T-helper 22 cell (primary cell): ENCODE measurements around the gene LDLRAD4.

Source experiments
- DNase-seq: peaks from one replicate; pipeline ENCODE4 v3.0.0-alpha.2; 2020; ENCODE audit warnings: low read depth

The LDLRAD4 gene

DNA sequence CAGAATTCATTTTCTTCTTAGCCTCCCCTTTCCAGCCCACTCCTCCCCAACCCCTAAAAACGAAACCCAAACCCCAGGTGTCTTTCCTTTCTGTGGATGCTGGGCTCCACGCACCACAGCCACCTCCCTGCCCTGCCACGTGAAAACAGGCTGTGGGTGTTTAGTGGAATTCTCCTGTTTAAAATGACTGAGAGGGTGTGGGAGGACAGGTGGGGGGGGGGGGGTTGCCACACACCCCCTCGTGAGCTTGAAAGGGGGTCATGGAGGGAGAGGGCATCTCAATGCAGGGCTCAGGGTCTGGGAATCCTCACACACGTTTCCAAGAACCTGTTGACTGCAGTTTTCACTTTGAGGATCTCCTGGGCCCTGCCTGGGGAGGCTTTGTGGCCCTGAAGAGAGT lies 397.5 kb downstream of the LDLRAD4 start:
- DNase-seq = no peak

DNA sequence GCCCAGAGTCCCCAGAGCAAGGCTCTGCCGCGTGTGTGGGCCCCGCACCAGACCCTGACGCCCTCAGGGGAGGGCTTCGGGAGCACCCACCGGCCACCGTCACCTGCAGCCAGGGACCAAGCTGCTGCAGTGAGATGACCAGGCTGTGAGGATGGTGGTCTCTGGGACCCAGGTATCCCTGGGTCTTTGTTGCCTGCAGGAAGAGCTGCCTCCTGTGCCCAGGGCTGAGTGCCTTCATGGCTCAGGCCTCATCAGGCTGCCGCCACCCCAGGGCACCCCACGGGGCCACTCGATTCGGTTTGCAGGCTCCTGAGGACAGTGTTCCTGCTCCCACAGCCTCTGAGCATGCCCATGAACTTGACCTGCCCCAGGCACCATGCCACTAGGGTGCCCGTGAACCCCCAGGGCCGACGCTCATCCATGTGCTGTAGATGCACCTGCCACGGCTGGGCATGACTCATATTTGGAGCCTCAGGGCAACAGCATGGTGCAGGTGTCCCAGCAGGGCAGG lies 398.0 kb downstream of the LDLRAD4 start:
- DNase-seq = no peak

DNA sequence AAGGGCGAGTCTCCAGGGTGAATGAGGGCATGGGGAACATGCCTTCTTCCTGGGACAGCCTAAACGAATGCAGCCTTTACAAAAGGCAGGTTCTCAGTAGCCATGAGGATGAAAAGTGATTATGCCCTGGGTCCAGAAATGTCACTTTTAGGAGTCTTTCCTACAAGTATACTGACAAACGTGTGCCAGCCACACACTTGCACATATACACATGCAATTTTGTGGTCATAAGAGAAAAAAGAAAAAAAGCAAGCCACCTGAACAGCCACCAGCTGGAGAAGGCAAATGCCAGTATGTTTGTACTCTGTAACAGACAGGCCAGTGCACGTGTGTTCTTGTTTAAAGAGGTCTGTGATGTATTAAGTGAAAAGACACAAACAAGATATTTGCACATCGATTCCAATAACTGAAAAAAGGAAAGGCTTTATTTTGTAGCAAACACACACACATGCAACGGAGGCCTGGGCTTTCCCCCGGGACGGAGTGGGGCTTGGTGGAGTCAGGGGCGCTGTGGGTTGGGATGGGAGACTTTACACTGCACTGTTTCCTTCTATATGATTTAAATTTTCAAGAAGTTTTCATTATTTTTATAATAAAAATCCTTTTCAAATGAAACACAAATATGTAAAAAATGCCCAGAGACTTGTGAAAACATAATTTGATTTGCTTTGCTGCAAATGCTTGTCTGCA lies 399.4 kb downstream of the LDLRAD4 start:
- no peak for DNase-seq

DNA sequence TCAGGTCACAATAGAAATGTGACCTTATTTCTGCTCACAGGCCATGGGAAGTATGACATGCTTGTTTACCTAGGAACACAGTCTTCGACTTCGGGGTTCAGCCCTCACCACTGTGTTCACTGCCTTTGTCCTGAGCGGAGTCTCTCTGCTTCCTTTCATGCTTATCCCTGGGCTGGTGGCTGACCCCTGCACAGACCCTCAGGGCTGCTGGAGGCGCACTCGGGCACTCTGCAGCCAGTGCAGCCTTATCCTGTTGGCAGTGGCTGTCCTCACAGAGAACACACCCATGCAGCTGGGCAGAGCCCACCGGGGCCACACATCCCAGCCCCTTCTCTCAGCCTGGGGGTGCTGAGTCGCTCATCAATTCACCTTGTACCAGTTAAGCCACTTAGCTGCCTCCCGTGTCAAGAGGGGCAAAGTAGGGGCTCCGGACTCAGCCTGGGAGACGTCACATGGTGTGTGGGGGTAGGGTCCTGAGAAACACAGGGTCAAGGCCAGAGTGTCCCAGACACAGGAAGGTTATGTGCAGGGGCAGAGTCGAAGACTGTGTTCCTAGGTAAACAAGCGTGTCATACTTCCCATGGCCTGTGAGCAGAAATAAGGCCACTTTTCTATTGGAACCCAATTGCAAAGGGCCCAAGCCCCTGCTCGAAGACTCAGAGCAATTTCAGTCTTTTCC lies 400.3 kb downstream of the LDLRAD4 start:
- no peak for DNase-seq

DNA sequence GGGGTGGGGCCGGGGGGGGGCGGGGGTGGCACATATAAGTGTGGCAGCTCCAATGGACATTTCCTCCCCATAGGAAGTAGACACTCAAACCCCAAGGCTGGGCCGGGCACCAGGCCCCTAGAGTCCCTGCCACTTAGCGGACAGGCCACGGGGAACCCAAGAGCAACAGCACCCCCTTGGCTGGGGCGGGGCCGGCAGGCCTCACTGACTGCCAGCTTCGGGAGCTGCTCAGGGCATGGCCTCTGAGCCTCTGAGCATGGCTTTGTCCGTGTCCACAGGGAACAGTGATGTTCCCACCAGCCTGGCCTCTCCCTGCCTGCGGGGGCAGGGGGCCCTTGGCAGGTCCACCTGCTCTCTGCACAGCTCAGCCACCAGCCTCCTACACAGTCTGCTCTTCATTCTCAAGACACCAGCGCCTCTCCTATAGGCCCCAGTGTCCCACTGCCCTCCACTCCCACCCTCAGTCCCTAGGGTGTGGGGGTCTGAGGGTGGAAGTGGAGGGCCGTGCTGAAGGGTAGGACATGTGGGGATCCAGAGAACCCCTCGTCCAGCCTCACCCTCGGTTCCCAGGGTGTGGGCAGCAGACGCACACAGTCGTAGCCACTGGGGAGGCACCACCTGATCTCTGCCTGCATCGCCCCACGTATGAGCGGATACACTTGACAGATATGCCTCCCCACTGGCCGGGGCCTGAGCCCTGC lies 401.1 kb downstream of the LDLRAD4 start:
- no peak for DNase-seq

DNA sequence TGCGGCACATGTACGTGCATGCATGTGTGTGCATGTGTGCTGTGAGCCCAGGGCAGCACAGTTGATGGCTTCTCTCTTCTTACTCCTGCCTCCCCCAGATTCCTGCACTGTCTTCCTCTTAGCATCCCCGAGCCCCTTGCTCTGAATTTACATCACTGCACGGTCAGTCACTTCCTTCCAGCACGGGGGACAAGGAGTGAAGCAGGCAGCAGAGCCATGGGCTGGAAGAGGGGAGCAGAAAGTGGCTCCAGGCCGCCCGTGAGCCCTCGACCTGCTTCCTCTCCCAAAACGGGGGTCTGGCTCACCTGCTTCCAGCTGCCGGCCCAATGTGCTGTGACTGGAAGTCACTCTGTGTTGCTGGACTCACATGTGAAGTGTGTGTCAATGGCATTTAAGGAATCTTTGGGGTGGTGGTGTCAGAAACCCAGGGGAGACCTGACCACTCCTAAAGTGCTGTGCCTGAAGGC lies 401.7 kb downstream of the LDLRAD4 start:
- no peak for DNase-seq

DNA sequence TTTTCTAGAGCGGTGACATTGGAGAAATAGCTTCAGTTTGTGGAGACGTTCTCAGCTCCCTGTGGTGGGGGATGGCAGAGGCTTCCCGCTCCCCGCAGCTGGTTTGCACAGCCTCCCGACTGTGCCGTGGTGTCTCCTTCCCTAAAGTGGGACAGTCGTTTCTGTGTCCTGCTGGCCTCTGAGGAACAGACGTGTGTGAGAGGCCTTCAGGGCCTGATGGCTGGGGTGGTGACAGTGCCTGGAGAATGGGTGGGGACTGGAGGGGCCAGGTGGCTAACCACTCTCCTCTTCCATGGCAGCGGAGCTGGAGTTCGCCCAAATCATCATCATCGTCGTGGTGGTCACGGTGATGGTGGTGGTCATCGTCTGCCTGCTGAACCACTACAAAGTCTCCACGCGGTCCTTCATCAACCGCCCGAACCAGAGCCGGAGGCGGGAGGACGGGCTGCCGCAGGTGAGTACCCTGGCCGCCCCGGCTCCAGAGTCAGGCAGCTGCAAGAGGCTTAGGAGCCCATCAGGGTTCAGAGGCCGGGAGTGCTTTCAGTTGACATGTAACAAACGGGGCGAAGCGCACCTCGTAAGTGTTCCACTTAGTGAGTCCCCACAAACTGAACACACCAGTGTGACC lies 402.4 kb downstream of the LDLRAD4 start:
- no peak for DNase-seq

DNA sequence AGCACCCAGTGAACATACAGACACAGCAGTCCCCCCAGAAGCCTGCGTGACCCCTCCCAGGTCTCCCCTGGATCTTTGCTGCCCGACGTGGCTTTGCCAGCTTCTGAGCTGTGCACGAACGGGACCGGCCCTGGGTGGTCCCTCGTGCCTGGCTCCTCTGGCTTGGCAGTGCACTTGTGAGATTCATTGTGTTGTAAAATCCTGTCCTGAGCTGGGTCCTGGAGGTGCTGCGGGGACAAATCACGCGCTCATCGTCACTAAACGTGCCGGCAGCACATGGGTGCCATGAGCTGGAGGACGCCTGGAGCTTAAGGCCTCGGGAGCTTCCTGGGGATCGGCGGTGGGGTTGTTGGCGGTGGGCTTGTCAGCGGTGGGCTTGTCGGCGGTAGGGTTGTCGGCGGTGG lies 402.9 kb downstream of the LDLRAD4 start:
- DNase-seq = no peak

DNA sequence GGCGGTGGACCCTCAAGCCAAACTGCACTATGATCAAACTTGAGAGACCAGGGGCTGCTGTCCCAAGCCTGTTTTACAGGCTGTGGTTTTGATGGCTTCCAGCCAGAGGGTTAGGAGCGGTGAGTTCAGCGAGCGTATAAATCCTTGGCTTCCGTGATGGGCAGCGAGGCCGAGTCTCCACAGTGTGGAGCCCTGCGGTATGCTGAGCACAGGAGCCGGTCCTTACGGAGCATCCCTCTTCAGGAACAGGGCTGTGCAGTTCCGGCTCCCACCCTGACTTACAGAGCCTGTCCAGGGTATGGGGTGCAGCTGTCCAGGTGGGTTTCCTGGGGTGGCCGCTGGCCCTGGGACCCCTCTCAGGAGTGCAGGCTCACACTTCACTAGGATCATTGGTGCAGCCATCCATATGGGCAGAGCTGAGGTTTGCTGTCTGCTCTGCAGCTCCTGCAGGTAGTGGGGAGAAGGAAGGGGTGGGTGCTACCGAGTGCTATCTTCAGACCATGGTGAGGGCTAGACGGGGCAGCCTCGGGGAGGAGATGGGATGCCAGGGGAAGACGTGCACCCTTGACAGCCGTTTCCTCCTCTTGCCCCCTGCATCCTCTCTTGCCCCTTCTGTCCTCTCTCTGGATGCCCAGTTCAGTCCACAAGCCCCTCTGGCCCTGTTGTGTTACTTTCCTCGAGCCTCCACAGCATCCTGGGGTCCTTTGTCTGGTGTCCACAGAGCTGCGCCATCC lies 403.5 kb downstream of the LDLRAD4 start:
- no peak for DNase-seq

DNA sequence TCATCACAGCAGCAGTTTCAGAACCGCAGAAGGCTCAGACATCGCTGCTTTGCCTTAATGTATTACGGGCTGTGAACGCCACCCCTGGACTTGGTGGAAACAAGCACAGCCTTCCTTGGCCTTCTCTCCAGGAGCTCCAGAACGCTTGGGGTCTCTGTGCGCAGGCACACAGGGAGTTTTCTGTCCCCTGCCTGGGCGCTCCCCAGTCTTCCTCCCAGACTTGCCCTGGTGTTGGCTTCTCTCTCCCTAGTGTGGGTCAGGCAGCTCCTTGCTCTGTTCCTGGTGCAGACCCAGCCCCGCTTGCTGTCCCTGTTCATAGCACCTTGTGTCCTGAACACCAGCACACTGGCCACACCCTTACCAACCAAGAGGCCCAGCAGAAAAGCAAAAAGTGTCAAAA lies 404.2 kb downstream of the LDLRAD4 start:
- no peak for DNase-seq

DNA sequence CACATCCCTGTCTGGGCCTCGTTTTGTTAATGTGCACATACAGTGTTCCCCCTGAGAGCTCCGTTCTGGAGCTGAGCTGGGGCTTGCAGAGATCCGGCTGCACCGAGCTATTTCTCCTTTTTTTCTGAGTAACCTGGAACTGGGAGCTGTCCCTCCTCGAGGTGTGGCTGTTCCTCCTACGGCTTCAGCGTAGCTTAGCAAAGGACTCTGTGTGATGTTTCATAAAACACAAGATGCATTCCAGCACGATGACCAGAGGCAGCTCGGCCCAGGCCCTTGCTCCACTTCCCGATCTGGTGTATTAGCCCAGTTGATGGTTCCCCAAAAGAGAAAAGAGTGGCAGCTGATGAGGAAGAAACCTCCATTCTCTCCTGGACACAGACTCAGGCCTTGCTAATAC lies 404.8 kb downstream of the LDLRAD4 start:
- DNase-seq = no peak

DNA sequence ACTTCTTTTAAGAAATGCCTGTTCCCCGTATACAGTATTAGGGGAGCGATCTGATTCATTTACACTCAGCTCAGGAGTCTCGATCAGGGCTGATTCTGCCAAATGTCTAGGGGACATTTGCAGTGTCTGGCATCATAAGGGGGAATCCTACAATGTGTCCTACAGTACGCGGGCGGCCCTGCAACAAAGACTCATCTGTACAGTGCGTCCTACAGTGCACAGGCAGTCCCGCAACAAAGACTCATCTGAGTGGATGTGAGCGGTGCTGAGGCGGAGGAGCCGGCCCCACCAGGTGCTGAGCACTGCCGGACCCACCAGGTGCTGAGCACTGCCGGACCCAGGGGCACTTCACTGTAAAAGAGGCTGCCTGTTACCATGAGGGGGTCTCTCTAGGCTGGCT lies 405.3 kb downstream of the LDLRAD4 start:
- DNase-seq = no peak

DNA sequence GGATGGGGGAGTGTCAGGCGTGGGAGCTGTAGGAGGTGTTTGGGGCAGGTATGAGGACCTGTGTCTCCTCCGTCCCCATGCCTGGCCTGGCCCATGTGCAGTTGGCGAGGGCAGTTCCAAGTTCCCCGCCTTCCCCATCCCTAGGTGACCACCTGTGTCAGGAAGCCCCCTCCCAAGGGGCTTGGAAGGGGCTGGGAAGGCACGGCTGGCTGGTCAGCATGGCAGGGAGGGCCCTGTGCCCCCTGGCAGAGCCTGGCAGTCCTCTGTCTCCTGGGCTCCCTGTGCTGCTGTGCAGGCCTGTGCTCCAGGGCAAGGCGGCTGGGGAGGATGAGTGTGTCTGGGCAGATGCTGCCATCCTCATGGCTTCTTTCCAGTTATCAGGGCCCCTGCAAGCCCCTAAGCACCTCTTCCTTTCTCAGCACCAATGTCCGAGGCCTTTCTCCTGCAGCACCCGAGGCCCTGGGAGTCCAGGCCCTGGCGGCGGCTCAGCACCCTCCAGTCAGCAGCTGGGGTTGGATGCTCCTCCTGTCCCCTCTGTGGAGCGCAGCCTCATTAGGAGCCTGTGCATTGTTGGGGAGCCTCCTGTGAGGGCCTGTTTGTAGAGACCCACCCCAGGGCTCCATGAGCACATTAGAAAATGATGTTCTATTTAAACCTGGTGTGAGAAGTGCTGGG lies 406.1 kb downstream of the LDLRAD4 start:
- DNase-seq = no peak

DNA sequence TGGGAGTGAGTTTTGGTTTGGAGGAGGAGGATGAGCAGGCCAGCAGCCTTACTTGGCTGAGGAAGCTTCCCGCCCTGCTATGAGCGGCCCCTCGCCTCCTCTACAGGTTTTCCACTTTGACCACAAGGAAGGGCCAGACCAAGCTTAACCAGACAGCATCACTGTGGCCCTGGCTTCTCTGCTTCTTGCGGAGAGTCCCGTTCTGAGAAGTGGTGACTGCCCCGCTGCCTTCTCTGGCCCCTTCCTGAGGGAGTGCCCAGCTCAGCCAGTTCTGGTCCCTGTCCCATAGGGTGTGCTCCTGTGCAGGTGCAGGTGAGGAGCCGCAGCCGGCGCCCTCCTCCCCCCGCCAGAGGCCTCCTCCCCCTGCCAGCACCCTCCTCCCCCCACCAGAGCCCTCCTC lies 406.8 kb downstream of the LDLRAD4 start:
- no peak for DNase-seq

DNA sequence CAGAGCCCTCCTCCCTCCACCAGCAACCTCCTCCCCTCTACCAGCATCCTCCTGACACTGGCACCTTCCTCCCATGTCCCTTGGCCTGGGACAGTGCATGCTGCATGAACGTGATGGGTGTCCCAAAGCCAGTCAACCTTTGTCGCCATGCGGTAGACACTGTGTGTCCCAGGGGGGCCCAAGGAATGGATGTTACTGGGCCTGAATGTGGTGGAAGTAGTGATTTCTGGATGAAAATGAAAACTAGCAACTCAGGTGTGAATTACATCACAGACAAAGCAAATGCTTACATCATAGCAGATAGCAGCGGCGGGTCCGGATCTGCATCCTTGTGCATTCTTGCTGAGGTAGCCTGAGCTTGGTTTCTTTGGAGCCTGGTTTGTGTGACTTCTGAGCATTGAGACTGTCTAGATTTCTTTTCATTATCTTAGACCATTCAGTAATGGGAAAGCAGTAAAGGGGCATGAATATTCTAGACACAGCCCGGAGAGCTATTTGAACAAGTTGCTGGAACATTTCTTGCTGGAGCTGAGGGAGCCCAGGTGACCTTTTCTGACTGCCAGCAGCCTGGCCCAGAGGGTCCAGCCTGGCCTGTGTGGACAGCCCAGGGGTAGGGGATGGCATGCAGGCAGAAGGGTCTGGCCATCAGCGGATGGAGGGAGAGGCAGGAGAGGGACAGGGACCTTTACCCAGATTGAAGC lies 407.4 kb downstream of the LDLRAD4 start:
- DNase-seq = no peak

DNA sequence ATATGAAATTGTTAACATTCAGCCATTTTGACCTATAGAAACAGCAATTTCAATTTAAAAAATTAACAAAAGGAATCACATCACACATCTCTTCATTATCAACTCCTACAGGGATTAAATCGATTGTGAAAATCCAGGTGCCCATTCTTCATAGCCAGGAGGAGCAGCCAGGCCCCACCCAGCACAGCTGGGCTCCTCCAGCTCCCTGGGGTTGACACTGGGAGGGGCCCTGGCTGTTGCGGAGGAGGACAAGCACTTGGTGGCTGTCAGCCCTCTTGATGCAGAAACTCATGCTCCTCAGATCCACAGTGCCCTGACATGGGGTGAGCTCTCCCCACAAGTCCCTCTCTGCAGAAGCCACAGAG lies 408.0 kb downstream of the LDLRAD4 start:
- DNase-seq = no peak

DNA sequence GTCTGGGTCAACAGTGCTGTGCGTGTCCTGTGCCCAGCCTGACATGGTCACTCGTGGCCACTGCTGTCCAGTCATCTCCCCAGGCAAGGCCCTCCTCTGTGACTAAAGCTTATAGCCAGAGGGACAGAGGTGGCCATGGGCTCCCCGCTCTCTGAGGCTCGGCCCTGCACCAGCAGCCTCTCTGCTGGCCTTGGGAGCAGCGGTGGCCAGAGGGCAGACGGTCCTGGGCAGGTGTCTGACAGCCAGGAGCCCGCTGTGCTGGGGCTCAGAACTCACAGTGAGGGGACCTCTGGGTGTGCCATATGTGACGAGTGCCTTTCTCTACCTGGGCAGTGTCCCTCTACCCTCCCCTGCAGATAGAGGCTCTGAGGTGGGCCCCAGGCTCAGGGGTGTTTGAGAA lies 409.1 kb downstream of the LDLRAD4 start:
- no peak for DNase-seq

DNA sequence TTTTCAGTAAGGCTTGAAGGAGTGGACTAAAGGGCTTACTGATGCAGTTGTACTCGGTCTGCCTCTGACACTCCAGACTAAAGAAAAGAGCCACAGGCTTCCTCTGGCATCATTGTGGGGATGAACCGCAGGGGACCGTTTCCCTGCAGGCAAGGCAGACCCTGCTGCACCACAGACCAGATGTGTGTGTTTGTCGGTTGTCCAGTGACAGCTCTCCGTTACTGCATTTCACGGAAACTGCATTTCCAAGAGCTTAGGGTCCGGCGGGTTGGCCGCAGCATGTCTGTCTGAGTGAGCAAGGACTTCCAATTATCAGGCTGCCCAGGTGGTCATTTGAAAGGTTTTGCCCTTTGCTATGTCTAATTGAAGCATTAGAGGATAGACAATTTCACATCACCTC lies 409.7 kb downstream of the LDLRAD4 start:
- DNase-seq = no peak

DNA sequence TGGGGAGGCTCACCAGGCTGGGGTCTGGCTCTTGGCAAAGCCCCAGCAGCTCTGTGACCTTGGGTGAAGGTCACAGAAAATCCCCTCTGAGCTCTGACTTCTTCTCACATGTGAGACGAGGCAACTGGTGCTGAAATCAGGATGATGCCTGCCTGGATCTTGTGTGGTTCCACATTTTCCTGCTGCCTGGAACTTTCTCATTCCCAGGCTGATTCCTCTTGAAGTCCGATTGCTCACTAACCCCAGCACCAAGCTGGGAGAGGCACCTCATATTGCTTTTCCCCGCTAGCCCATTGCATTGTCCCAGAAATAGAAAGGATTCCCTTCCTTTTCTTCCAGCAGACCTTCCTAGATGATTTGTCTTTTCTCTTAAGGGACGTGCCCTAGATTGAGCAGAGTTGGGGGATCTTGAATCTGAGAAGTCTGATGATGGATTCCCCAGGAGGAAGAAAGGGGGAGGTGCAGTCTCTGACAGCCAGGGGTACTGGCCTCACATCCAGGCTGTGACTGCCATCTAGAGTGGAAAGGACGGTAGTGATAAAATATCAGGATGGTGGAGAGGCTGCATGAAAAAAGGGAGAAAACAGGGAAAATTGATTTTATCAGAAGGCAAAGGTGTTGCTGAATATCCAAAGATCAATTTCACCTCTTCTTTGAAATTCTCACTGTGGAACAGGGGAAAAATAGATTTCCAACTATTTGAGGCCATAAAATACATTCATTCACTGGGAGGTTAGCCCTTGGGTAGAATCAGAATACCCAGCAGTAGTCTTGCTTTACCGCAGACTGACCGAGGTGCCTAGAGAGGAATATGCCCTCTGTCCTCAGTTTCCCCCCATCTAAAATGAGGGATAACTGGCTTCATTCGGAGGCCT lies 411.5 kb downstream of the LDLRAD4 start:
- DNase-seq = no peak
